Cerebellar cortex (tissue), 1 donor: Measurements from ENCODE around the gene RSPO4.

Experiments used
- DNase-seq: peaks from one replicate; pipeline ENCODE4 v3.0.0-alpha.2; 2015; ENCODE audit warnings: low spot score

Gene RSPO4

DNA sequence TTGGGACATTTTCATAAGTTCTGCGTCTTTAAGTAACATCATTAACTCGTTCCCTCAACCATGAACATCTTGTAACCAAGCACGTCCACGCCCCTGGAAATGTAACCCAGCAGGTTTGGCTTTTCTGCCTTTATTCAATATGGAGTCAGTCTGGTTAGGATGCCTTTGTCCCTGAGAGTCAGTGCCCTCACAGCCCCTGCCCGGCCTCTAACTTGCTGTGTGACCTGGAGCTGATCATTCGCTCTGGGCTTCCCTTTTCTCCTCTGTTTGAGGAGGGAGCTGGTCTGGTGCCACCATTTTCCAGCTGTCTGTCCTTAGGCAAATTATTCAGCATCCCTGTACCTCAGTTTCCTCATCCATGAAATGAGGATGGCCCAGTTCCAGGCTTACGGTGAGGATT, 59.5 kb downstream of the RSPO4 start:
- DNase-seq, result no peak

DNA sequence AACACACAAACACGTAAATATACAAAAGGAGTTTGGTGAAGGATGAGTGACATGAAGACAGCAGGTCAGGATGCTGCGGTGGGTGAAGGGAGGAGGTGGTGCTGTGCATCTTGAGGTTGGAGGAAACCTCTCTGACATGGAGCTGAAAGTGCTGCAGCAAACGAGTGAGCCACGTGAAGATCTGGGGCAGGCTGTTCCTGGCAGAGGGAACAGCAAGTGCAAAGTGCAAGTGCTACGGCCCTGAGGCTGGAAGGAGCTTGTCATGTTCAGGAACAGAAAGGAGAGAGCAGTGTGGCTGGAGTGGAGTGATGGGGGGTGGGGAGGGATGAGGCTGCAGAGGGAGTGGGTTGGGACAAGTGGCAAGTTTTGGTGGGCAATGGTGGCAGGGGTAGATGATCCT, 61.2 kb downstream of the RSPO4 start:
- DNase-seq, result no peak

DNA sequence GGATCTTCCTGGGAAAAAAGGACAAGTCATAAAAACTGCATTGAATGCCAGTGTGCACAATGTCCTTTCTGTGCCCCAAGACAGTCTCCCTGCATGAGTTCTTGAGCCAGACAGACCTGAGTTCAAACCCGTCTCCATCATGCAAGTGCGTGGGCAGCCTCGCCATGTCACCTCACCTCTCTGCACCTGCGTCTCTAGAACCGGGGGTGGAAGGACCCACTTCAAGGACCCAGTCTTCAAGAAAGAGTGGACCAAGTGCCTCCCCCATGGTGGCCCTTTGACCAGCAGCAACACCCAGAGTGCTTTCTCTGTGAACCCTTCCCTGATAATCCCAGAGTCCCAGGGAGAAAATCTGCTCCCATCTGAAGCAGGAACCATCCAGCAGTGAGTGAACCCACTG, 62.5 kb downstream of the RSPO4 start:
- DNase-seq, result no peak

DNA sequence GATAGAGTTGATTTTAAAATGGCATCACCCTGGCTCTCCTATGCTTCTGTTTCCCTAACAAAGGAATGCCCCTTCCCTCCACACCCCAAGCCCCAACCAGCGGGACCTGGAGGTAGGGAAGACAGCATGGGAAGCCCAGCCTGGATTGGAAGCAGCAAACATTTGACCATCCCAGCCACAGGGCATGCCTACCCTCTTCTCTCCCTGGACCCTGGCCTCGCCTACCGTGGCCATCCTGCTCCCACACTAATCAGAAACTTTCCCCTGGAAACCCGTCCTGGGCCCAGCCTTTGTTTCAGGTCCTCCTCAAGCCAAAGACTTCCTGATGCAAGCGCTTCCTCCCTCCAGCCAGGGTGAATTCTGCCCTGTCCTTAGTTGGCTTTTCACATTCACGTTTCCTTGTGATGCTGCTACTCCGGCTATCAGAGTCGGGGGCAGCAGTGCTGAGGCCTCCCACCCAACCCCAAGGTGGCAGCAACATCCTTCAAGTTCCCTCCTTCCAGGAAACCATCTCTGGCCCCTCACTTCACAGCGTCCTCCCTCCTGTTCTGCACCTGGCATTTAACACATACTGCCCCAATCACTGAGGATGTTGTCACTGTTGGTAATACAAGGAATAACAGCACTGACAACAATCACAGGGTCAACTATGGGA, 67.8 kb downstream of the RSPO4 start:
- DNase-seq, result no peak

DNA sequence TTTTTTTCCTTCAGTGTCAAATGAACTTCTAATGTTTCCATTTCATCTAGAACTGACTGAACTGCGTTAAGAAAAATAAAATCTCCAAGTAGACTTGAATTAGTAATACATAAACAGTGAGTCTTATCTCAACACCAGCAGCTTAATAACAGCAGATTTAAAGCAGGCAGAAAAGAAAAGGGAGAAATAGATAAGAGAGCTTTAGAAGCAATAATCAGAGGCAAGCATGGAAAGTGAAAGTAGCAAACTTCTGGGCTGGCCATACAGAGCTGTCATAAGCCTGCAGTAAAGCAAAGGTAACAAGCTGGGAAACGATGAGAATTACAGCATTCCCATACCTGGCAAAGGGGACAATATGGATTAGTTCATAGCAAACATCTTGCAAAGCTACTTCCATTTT, 69.1 kb downstream of the RSPO4 start:
- DNase-seq, result no peak

DNA sequence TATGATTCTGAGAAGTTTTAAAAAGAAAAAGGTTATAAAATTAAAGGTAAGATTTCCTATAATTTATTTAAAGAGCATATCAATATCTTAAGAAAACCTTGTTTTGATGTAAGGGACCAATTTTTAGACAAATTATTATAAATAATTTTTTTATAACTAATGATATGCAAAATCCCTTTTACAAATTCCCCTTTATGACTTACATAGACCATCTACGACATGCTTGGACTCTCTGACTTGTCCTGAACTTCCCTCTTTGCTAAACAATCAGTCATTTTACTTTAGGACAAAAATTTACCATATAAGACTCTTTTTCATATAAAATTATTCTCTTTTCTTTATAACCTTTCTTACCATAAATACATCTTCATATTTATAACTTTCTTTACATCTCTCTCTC, 70.7 kb downstream of the RSPO4 start:
- no peak for DNase-seq

DNA sequence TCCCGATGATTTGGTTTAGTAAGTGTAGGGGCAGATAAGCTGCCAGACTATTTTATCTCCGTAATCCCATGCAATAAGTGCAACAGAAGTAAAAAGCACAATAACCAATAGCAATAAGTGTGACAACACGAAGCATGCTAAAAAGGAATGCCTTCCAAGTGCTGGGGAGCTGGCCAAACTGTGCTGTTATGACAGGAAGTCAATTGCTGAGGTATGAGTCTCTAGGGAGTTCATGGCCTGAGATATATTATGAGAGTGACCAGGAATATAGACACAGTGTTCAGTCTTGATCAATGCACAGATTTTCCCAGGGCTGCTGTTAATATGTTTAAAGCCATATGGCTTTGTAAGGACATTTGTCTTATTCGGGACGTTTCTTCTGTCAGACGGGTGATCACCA, 75.4 kb downstream of the RSPO4 start:
- no peak for DNase-seq

DNA sequence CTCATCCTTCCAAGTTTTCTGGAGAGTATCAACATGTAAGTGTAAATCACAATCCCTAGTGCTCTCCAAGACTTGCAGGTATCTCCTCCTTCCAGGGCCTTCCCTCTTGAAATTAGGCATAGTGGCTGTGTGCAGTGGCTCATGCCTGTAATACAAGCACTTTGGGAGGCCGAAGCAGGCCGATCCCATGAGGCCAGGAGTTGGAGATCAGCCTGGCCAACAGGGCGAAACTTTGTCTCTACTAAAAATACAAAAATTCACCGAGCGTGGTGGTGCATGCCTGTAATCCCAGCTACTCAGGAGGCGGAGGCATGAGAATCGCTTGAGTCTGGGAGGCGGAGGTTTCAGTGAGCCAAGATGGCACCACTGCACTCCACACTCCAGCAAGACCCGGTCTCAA, 76.6 kb downstream of the RSPO4 start:
- DNase-seq, result no peak

DNA sequence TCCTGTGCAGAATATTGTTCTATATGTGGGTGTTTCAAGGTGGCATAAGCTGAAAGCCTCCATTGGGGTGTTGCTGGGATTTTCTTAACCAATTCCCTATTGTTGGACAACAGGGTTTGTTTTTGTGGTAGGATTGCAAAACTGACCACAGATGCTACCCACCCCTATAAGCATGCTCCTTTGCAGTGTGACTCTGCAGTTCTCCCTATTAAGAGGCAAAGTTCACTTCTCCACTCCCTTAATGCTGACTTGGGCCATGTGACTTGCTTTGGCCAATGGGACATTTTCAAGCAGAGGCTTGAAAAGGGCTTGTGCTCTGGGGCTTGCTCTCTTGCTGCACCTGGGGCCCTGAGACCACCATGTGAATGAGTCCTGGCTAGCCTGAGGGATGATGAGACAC, 77.5 kb downstream of the RSPO4 start:
- DNase-seq, result no peak

DNA sequence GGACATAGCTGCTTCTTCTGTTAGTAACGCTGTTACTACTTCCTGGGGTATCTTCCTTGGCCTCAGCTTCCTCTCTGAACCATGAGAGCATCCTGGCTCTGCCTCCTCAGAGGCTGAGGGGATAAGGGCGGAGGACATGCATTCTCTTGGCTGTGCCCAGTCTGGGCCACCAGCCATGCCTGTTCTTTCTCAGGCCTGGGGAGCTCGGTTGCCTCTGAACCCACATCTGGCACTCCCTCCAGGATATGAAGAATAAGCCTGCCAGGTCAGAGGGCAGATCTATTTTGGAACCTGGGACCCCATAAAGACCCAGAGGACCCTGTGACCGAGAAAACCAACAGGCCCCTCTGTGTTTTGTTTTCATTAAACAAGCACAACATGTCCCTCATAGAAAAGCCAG, 79.3 kb downstream of the RSPO4 start:
- no peak for DNase-seq

DNA sequence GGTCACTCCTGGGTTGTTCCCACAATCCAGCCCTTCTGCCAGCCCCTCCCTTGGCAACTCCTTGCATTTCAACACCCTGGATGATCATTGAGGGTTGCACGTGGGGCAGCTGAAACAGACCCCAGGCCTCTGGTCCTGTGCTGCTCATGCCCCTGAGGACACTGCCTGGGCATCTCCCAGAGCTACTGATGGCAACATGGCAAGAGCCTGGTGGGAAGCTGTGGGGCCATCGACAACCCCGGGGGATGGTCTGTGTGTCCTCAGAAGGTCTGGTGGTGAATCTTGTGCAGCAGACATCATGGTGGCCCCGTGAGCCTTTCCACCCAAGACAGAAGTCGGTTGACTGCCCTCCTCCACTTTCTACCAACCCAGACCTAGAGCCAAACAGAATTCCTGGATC, 81.0 kb downstream of the RSPO4 start:
- DNase-seq, result no peak

DNA sequence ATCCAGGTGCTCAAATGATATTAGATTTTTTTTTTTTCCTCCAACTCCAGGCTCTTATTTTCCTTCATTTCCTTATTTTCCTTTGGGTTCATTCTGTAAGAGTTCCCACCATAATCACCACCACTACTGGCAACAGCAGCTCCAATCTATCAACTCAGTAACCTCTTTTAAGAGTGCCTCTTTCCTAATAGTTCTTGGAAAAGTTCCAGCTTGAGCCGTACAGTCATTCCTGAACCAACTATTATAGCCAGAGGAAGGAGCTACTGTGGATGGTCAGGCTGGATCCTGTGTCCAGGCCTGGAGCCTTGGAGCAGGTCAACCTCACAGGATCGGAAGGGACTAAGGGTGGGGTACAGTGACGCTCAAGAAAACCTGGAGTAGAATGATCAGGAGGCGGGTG, 81.8 kb downstream of the RSPO4 start:
- no peak for DNase-seq

DNA sequence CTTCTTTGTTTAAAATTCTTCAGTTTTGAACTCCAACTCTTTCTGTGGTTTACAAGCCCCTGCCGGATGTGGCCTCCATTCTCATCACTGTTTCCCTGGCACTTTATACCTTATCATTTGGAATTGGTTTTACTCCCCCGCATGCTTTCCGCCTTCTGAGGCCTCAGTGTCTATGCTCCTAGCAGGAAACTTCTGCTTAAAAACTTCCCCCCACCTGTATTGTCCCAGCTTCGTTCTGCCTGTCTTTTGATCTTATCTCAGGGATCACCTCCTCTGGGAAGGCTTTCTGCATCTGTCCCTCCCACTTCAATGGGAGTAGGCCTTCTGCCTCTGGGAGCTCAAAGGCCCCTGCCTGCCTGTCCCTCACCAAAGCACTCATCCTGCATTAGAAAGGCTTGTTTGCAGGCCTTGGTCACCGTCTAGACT, 82.6 kb downstream of the RSPO4 start:
- no peak for DNase-seq

DNA sequence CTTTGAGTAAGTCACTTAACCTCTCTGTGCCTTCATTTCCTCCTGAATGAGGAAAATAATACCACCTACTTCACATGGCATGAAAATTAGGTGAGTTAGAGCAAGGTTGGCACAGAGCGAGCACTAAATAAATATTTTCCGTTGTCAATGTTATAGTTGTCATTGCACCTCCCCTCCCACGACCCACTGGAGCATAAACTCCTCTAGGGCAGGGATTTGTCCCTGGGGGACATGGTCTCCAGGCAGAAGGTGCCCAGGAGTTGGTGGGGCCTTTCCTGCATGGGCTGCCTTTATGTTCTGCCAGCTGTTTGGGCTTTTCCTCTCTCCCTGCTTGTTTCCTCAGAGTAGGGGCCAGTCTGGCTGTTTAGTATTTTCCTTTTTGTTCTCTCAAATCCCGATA, 84.7 kb downstream of the RSPO4 start:
- DNase-seq, result no peak

DNA sequence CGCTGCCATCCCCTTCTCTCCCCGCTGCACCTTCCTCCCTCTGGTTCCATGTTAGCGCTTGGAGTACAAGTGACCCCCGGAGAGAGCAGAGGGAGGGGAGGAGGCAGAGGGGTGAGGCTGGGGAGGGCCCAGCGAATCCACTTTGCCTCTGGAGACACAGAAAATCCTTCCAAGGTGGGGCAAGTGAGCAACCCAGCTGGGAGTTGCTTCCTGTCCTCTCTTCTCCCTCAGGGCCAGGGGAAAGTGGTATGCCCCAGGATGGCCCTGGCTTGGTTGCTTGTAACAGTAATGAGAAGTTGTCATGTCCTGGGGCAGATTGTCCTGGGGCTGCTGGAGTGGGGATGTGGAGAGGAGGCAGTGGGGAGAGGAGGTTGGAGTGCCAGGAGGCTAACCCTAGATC, 85.3 kb downstream of the RSPO4 start:
- no peak for DNase-seq

DNA sequence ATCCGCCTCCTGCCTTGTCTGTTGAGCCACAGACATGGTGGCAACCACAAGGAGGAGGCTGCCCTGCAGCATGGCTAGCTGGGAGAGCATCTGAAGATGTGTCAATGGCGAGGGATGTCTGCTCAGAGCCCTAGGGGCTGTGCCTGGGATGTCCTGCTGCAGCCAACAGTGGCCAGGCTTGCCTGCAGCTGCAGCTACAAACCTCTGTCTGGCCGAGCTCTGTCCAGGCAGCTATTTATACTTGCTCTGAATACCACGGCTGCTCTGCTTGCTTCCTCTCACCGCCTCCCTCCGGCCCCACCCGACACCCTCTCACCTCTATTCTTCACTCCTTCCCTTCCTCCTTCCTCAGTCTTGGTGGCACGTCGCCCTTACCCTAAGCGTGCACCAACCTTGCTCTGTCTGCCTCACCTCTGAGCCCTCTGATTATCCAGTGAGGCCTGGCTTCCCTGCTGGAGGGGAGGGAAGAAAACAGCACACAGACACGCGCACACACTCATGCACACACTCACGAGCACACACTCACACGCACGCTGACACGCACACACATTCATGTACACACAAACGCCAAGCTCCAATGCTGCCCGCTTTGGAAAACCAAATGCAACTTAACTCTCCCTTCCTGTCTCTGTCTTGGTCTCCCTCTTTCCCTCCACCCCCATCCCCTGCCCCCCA, 85.8 kb downstream of the RSPO4 start, which contains the start of gene ANGPT4:
TSS of gene ANGPT4 (minus strand) at position 210 of the 675 bp plus-strand sequence. CDS start at position 90, 120 bp downstream.
- DNase-seq, result no peak

DNA sequence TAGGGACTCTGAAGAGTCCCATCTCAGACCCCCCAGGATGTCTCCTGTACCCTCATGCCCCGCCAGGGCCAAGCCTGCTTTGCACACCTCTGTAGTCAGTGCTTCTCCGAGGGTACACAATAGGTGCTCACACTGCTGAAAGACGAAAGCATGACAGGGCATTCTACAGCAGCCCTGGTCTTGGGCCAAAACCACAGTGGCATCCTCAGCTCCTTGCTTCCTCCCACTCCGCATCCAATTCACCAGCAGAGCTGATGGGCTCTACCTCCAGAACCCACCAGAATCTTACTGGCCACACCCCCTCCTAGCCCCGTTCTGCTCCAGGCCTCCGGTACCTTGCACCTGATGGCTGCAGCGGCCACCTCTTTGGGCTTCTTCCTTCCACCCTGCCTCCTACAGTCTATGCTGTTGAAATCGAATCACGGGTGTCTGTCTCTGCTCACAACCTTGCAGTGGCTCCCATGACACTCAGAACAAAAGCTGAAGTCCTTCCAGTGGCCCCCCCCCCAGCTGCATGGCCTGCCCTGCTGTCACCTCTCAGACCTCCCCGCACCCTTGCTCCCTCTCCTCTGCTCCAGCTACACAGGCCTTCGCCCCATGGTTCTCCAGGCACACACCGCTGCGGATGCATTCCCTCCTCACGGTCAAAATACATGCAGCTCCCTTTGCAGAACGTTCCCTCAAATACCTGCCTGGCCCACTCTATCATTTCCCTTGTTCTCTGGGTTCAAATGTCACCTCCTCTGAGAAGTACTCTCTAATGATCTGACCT, 87.2 kb downstream of the RSPO4 start:
- no peak for DNase-seq

DNA sequence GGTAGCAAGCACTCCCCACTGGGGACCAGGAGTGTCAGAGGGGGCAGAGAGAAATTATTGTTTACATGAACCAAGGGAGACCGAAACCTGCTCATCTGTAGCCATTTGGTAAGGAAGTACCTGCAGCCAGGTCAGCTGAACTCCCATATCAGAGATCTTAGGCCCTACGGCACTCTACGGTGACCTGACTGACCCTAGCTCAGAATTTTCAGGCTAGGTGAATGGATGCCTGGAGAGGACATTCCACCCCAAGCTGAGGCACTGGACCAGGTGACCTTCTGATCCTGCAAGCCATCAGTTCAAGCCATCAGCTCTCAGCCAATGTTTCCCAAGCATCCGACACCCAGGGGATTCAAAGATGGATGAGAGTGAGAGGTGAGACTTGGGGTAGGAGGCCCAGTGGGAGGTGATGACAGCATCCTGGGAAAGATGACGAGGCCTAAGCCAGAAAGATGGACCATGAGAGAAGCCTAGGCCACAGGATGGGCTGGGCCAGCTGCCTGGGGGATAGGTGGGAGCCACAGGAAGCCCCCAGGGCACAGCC, 88.7 kb downstream of the RSPO4 start:
- no peak for DNase-seq

DNA sequence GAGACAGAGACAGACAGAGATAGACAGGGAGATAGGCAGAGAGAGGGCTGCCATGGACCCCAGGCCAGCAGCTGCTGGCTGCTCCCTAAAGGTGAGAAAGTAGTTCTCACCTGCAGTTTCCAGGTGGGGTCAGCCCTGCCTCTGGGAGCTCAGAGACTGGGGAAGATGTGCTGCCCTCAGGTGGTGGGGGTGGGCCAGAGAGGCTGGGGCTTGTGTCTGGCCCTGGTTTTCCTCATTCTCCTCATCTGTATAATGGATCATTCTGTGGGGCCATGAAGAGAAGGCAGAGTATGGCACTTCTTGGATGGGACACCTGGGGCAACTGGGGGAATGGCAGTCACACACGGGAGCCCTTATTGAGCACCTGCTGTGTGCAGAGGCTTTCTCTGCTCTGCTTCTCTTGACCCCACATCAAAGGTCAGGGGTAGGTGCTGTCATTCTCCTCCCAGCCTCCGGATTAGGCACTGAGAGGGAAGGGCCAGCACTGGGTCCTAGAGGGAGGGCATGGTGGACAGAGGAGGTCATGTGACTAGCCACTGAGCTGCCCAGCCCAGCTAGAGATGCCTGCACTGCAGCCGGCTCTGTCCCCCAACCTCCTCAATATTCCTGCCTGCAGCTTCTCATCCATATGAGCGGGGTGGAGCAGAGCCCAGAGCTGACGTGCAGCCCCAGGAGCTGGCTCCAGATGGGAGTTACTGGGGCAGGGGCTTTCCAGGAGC, 90.1 kb downstream of the RSPO4 start:
- no peak for DNase-seq

DNA sequence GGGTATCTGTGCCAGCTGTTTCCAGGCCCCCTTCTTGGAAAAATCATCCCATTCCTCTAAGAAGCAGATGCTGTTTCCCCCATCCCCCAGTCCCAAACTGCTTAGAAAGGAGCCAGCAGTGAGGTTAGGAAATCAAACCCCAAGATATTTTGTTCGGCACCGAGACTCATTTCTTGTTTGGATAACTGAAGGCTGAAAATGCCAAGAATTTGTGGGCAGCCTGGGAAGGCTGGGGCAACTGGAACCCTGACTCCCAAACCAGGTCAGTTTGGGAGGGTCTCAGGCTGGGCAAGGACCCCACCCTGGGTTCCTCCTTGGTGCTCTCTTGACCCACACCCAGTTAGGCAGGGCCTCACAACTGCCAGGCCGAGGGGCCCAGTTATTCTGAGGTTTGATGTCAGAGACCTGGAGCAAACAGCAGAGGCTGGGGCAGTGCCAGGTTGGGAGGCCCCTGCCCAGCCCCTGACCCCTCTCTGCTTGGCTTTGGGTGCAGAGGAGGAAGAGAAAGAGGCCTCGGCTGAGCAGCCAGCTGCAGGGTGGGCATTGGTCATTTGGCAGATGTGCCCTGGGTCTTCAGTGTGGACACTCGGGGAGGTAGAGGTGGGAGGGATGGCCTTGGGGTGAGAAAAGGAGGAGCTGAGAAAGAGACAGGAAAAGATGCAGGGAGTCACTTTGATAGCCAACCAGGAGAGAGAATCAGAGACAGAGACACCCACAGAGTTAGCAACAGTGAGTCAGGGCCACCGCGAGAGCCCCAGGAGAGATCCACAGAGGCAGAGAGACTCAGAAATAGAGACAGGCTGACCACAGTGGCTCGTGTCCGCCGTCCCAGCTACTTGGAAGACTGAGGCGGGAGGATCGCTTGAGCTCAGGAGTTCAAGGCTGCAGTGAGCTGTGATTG, 91.0 kb downstream of the RSPO4 start:
- DNase-seq, result no peak
